Activated CD4-positive, alpha-beta memory T cell treated with anti-CD3 and anti-CD28 coated beads for 36 hours (primary cell): ENCODE results near the gene EHD2. TPM values are rescaled to one million over a fixed set of nuclear protein-coding genes. Genes with fewer than 3 reads are reported as not detected.
A peak's percentile ranks its signal among the peaks of the same experiment; 100 is the strongest.

Experiments
- CTCF ChIA-PET: fragments of 350-600 bp; sonication (Branson Sonifier 250); formaldehyde crosslinking; loops from one replicate; lab custom pipeline; 2021; ENCODE audit warnings: antibody characterized with exemption, inconsistent platforms; lab: Charles Lee
- POLR2A ChIA-PET: fragments of 350-600 bp; sonication (Branson Sonifier 250); formaldehyde crosslinking; loops from one replicate; lab custom pipeline; 2021; ENCODE audit warnings: antibody characterized with exemption; lab: Charles Lee
- DNase-seq: peaks from one replicate; pipeline ENCODE4 v3.0.0-alpha.2; 2020
- H3K27ac Mint-ChIP-seq: one replicate; pipeline ENCODE4 v1.8.0; 2021; ENCODE audit warnings: mixed read lengths
- H3K27me3 Mint-ChIP-seq: one replicate; pipeline ENCODE4 v1.8.0; 2021; ENCODE audit warnings: mixed read lengths
- H3K36me3 Mint-ChIP-seq: one replicate; pipeline ENCODE4 v1.8.0; 2021; ENCODE audit warnings: mixed read lengths
- H3K4me1 Mint-ChIP-seq: one replicate; pipeline ENCODE4 v1.8.0; 2021; ENCODE audit warnings: low read depth, mixed read lengths
- H3K4me3 Mint-ChIP-seq: one replicate; pipeline ENCODE4 v1.8.0; 2021; ENCODE audit warnings: mild to moderate bottlenecking, mixed read lengths
- H3K9me3 Mint-ChIP-seq: one replicate; pipeline ENCODE4 v1.8.0; 2021; ENCODE audit warnings: mixed read lengths
- intact Hi-C: fragments of 100-400 bp; cut with micrococcal nuclease; formaldehyde crosslinking; loops from one replicate; pipeline ENCODE4 v1.15.1; 2023
- total RNA-seq, 2 experiments: library from RNA; stranded (reverse); gene quantifications; one replicate each; pipeline ENCODE4 v1.2.3, GENCODE V29; 2021

Gene EHD2
- total RNA-seq, 2 experiments from 2014 or later = 0.81 to 1.6 TPM

- no peak for DNase-seq
- Mint-ChIP-seq H3K36me3 (no peaks in the 10 kb centered on the region), H3K9me3 (no peaks in the 10 kb centered on the region), H3K27ac (no peak overlapping the region), H3K27me3 (no peaks in the 10 kb centered on the region), H3K4me3 (no peak overlapping the region), H3K4me1 (no peaks in the 10 kb centered on the region)
- POLR2A ChIA-PET = no interaction called here
- CTCF ChIA-PET = no interaction called here
- intact Hi-C loops = loop anchor here (10.0 kb wide), 1 partner anchor 179 kb away; the partner anchor contains the start of gene NAPA
Measured at GRCh38 chr19:47693903-47694302, 19.3 kb upstream of the EHD2 start.

- Mint-ChIP-seq H3K4me3 (no peak overlapping the region), H3K27ac (no peak overlapping the region), H3K9me3 (no peaks in the 10 kb centered on the region), H3K27me3 (no peaks in the 10 kb centered on the region), H3K4me1 (no peaks in the 10 kb centered on the region), H3K36me3 (no peaks in the 10 kb centered on the region)
- ChIA-PET CTCF (interaction anchor here (6.9 kb wide), 1 partner anchor 258 kb away, joined by 83 read pairs; no protein-coding TSS in a partner anchor), POLR2A (no interaction called here)
- intact Hi-C loops = loop anchor here (10.0 kb wide), 1 partner anchor 180 kb away; the partner anchor contains the start of gene NAPA
- no peak for DNase-seq
Measured at GRCh38 chr19:47694466-47695273, 18.6 kb upstream of the EHD2 start.

- intact Hi-C loops = loop anchor here (10.0 kb wide), 1 partner anchor 181 kb away; the partner anchor contains the start of gene NAPA
- Mint-ChIP-seq H3K27ac (no peak overlapping the region), H3K4me3 (no peak overlapping the region), H3K36me3 (peaks cover 4% of the 10 kb centered on the region), H3K27me3 (no peaks in the 10 kb centered on the region), H3K4me1 (no peaks in the 10 kb centered on the region), H3K9me3 (no peaks in the 10 kb centered on the region)
- no peak for DNase-seq
- ChIA-PET POLR2A (no interaction called here), CTCF (interaction anchor here (0.5 to 6.9 kb wide), 3 partner anchors 13 to 259 kb away, joined by 3 to 83 read pairs (median 3); no protein-coding TSS in a partner anchor)
Measured at GRCh38 chr19:47695533-47696262, 17.5 kb upstream of the EHD2 start.

- no peaks in the 10 kb centered on the region for H3K9me3 Mint-ChIP-seq
- H3K27me3 Mint-ChIP-seq = no peaks in the 10 kb centered on the region
- ChIA-PET POLR2A (no interaction called here), CTCF (interaction anchor here (5.4 to 6.9 kb wide), 2 partner anchors 16 to 260 kb away, joined by 26 to 83 read pairs; partner anchors contain the start of gene EHD2)
- H3K27ac Mint-ChIP-seq = no peak overlapping the region
- intact Hi-C loops = loop anchor here (10.0 kb wide), 1 partner anchor 182 kb away; the partner anchor contains the start of gene NAPA
- DNase-seq = no peak
- no peaks in the 10 kb centered on the region for H3K4me1 Mint-ChIP-seq
- H3K36me3 Mint-ChIP-seq = peaks cover 4% of the 10 kb centered on the region
- no peak overlapping the region for H3K4me3 Mint-ChIP-seq
Measured at GRCh38 chr19:47696635-47697034, 16.6 kb upstream of the EHD2 start.

- no peak overlapping the region for H3K4me3 Mint-ChIP-seq
- no peaks in the 10 kb centered on the region for H3K27me3 Mint-ChIP-seq
- H3K27ac Mint-ChIP-seq = no peak overlapping the region
- peak; percentile 74 for DNase-seq
- intact Hi-C loops = loop anchor here (2.0 to 10.0 kb wide), 2 partner anchors 183 to 261 kb away; partner anchors contain the start of gene NAPA
- H3K9me3 Mint-ChIP-seq = no peaks in the 10 kb centered on the region
- H3K4me1 Mint-ChIP-seq = no peaks in the 10 kb centered on the region
- H3K36me3 Mint-ChIP-seq = peaks cover 8% of the 10 kb centered on the region
- CTCF ChIA-PET = interaction anchor here (0.9 to 6.9 kb wide), 10 partner anchors 10 to 270 kb away, joined by 3 to 83 read pairs (median 8); partner anchors contain the start of genes EHD2, KPTN and NAPA
- POLR2A ChIA-PET = no interaction called here
Measured at GRCh38 chr19:47697863-47698609, 15.2 kb upstream of the EHD2 start.

- H3K4me3 Mint-ChIP-seq = no peak overlapping the region
- POLR2A ChIA-PET = no interaction called here
- H3K36me3 Mint-ChIP-seq = peaks cover 10% of the 10 kb centered on the region
- DNase-seq = no peak
- H3K27me3 Mint-ChIP-seq = no peaks in the 10 kb centered on the region
- no peaks in the 10 kb centered on the region for H3K9me3 Mint-ChIP-seq
- CTCF ChIA-PET = interaction anchor here (0.5 to 6.9 kb wide), 26 partner anchors 8 to 271 kb away, joined by 3 to 83 read pairs (median 4); partner anchors contain the start of genes EHD2 and NAPA
- intact Hi-C loops = loop anchor here (2.0 to 10.0 kb wide), 2 partner anchors 184 to 262 kb away; partner anchors contain the start of gene NAPA
- H3K4me1 Mint-ChIP-seq = no peaks in the 10 kb centered on the region
- H3K27ac Mint-ChIP-seq = no peak overlapping the region
Measured at GRCh38 chr19:47698631-47699359, 14.4 kb upstream of the EHD2 start.

GRCh38 chr19:47699360-47699917 lies 13.8 kb upstream of the EHD2 start:
- intact Hi-C loops = loop anchor here (2.0 to 10.0 kb wide), 2 partner anchors 185 to 263 kb away; partner anchors contain the start of gene NAPA
- DNase-seq = peak; percentile 73
- Mint-ChIP-seq H3K27me3 (no peaks in the 10 kb centered on the region), H3K4me1 (no peaks in the 10 kb centered on the region), H3K9me3 (no peaks in the 10 kb centered on the region), H3K27ac (no peak overlapping the region), H3K36me3 (peaks cover 10% of the 10 kb centered on the region), H3K4me3 (no peak overlapping the region)
- CTCF ChIA-PET = interaction anchor here (0.5 to 6.9 kb wide), 26 partner anchors 8 to 271 kb away, joined by 3 to 83 read pairs (median 4); partner anchors contain the start of genes EHD2 and NAPA
- POLR2A ChIA-PET = no interaction called here

GRCh38 chr19:47700934-47701716 lies 12.1 kb upstream of the EHD2 start:
- Mint-ChIP-seq H3K27ac (no peak overlapping the region), H3K9me3 (no peaks in the 10 kb centered on the region), H3K4me3 (no peak overlapping the region), H3K4me1 (no peaks in the 10 kb centered on the region), H3K27me3 (no peaks in the 10 kb centered on the region), H3K36me3 (peaks cover 10% of the 10 kb centered on the region)
- DNase-seq = no peak
- ChIA-PET CTCF (interaction anchor here (5.4 to 6.9 kb wide), 2 partner anchors 12 to 265 kb away, joined by 26 to 83 read pairs; partner anchors contain the start of gene EHD2), POLR2A (no interaction called here)
- intact Hi-C loops = no loop called here

GRCh38 chr19:47701717-47702552 lies 11.3 kb upstream of the EHD2 start:
- no peaks in the 10 kb centered on the region for H3K4me1 Mint-ChIP-seq

More at GRCh38 chr19:47701717-47702552, 11.3 kb upstream of the EHD2 start:
- Mint-ChIP-seq H3K27ac (no peak overlapping the region), H3K36me3 (peaks cover 10% of the 10 kb centered on the region), H3K4me3 (no peak overlapping the region), H3K9me3 (no peaks in the 10 kb centered on the region), H3K27me3 (no peaks in the 10 kb centered on the region)
- intact Hi-C loops = no loop called here
- DNase-seq = no peak
- ChIA-PET CTCF (interaction anchor here (5.4 to 6.9 kb wide), 2 partner anchors 11 to 266 kb away, joined by 26 to 83 read pairs; partner anchors contain the start of gene EHD2), POLR2A (no interaction called here)
